ENCODE measurements around the gene ZNG1B. TPM values are rescaled to one million over a fixed set of nuclear protein-coding genes. Genes with fewer than 3 reads are reported as not detected.
"Not testable (repeated sequence)": the region's sequence is repeated elsewhere in the genome, so short reads cannot be mapped to it uniquely, and the experiment has no call there.

The ZNG1B gene
- polyA plus RNA-seq, 1 of the 3 experiments (the other 2 are of a cell fraction) = 14.5 TPM

DNA sequence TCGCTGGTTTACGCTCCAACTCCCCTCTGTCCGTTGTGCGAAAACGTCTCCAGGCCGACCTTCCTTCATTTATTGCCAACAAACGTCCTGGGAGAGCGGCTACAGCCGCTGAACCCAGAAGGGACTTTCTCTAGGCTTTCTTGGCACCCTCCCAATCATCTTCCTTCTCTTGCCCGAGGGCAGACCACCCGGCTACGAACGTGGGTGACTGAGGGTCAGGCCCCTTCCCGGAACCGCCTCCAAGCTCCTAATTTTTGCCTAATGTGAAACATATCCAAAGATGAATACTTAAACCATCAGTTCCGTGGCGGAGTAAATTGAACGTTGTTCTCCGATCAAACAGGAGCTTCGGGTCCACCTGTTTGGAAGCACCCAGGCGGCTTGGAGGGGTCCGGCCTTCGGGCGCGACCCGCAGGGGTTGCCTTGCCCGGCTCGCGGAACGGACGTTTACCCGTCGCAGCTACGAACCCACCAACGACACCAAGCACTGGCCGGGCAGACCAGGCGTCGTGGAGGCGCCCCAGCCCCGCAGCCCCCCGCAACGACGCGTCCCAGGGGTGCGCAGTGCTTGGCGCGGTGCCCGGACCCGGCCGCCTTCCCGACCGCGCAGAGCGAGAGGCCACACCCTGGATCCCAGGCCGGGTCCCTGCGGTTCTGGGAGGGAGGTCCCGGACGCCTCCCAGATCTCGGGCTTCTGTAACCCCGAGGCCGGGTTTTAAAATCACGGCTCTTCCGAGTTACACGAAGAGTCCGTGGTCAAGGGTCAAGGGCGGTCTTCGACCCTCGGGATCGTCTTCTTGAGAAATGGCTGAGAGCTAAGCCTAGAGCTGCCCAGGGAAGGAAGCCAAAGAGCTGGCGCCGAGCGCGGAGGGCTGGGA lies 65.0 kb downstream of the ZNG1B start:
- H3K27ac ChIP-seq (ENCODE audit: low read depth in 2 of 2, low read length in 1 of 2); H3K9ac ChIP-seq; H3K4me1 ChIP-seq (ENCODE audit: control insufficient read depth in 1 of 2, insufficient read depth in 2 of 2, low read depth in 1 of 2, low read length in 1 of 2); H3K79me2 ChIP-seq (ENCODE audit: insufficient read depth); CTCF ChIA-PET; H2AFZ ChIP-seq (ENCODE audit: low read depth); H3K9me3 ChIP-seq; H3K36me3 ChIP-seq (replicated peaks in 1 of 2; ENCODE audit: control insufficient read depth in 1 of 2, insufficient read depth in 2 of 2, low read length in 1 of 2); POLR2A ChIA-PET; H3K9me2 ChIP-seq; H4K20me1 ChIP-seq (ENCODE audit: insufficient read depth); H3K4me3 ChIP-seq (ENCODE audit: low read depth in 2 of 2, low read length in 1 of 2); H3F3A ChIP-seq (replicated peaks; ENCODE audit: insufficient read depth): not testable (repeated sequence)
- 6% methylated on average over 12 of the region's 73 CpGs for WGBS (ENCODE audit: low lambda C conversion rate)
- Histone ChIP-seq H3K27me3 (ENCODE audit: insufficient read depth) (peaks cover 12% of the 10 kb centered on the region; the same call in 1 of the 2 replicates), H3K4me2 (peak overlapping the region; percentile 44; the same call in 1 of the 2 replicates)
- peak; percentile 0 for DNase-seq

DNA sequence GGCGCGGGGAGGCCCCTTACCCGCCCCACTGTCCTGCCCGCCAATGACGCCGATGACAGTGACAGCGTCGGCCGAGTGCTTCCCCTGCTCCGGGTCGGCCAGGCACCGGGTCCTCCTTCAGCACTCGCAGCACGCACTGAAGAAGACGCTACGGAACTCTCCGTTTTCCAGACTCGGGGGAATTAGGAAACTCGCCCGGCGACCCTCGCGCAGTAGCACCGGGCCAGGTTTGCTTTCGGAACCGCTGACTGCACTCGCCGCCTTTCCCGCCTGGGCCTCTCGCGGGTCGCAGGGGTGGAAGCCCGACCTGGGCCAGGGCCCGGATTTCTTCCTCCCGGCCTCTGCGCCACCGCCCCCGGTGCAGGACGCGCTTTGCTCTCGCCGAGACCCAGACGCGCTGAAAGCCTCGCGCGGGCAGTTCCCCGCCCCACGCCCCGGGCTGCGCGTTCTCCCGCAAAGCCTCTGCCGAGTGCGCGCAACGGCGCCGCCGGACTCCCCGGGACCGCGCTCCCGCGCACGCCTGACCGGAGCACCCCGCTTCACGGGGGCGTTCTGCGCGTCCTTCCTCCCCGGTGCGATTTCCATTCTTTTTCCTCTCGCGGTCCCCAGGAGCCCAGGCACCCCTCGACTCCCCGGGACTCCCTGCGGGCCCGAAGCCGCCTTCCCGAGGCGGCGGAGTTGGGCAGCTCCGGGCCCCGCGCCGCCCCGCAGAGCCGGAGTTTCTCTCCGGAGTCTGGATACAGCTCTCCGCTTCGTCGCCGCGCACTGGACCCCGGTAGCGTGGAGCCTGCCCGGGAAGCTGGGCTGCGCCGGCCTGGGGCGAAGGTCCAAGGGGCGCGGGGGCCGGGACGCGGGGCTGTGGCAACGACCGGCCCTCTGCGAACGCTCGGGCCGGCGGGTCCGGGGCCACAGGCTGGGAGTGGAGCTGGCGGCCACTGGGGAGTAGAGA lies 65.9 kb downstream of the ZNG1B start:
- DNase-seq = peak; percentile 36
- H3K27ac ChIP-seq (ENCODE audit: low read depth in 2 of 2, low read length in 1 of 2); H3F3A ChIP-seq (replicated peaks; ENCODE audit: insufficient read depth); H4K20me1 ChIP-seq (ENCODE audit: insufficient read depth); H2AFZ ChIP-seq (ENCODE audit: low read depth); H3K9ac ChIP-seq; H3K79me2 ChIP-seq (ENCODE audit: insufficient read depth); H3K4me3 ChIP-seq (ENCODE audit: low read depth in 2 of 2, low read length in 1 of 2); H3K9me2 ChIP-seq; CTCF ChIA-PET; H3K36me3 ChIP-seq (replicated peaks in 1 of 2; ENCODE audit: control insufficient read depth in 1 of 2, insufficient read depth in 2 of 2, low read length in 1 of 2); H3K9me3 ChIP-seq; H3K4me1 ChIP-seq (ENCODE audit: control insufficient read depth in 1 of 2, insufficient read depth in 2 of 2, low read depth in 1 of 2, low read length in 1 of 2); POLR2A ChIA-PET: not testable (repeated sequence)
- H3K4me2 ChIP-seq = peak overlapping the region; percentile 44; the same call in 1 of the 2 replicates
- 0% methylated on average over 1 of the region's 116 CpGs for WGBS (ENCODE audit: low lambda C conversion rate)
- peaks cover 17% of the 10 kb centered on the region; the same call in 1 of the 2 replicates for H3K27me3 ChIP-seq (ENCODE audit: insufficient read depth)

DNA sequence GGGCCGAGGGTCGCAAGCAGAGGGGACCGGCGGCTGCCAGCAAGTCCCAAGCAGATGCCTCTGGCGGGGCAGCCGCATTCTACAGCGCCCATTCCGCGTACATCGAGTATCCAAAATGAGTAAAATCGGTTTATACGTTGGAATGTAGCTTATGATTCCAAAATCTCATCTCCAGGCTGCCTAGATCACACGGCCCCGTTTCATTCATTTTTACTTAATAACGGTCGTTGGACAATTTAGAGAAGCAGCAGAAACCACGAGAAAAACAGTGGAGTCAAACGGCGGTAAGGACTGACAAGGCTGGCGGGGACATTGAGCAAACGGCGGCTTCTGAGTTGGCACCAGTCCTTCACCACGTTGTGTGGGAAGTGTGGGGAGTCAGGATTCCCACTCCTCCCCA lies 66.6 kb downstream of the ZNG1B start:
- H3K27ac ChIP-seq (ENCODE audit: low read depth in 2 of 2, low read length in 1 of 2); H3K9me2 ChIP-seq; H3K9ac ChIP-seq; H4K20me1 ChIP-seq (ENCODE audit: insufficient read depth); H3F3A ChIP-seq (replicated peaks; ENCODE audit: insufficient read depth); POLR2A ChIA-PET; H3K79me2 ChIP-seq (ENCODE audit: insufficient read depth); H3K36me3 ChIP-seq (replicated peaks in 1 of 2; ENCODE audit: control insufficient read depth in 1 of 2, insufficient read depth in 2 of 2, low read length in 1 of 2); H3K4me1 ChIP-seq (ENCODE audit: control insufficient read depth in 1 of 2, insufficient read depth in 2 of 2, low read depth in 1 of 2, low read length in 1 of 2); H2AFZ ChIP-seq (ENCODE audit: low read depth); H3K4me2 ChIP-seq; CTCF ChIA-PET; H3K4me3 ChIP-seq (ENCODE audit: low read depth in 2 of 2, low read length in 1 of 2); H3K9me3 ChIP-seq: not testable (repeated sequence)
- peaks cover 17% of the 10 kb centered on the region; the same call in 1 of the 2 replicates for H3K27me3 ChIP-seq (ENCODE audit: insufficient read depth)
- WGBS (ENCODE audit: low lambda C conversion rate) = 0% methylated on average over 8 of the region's 23 CpGs
- DNase-seq = peak; percentile 2

DNA sequence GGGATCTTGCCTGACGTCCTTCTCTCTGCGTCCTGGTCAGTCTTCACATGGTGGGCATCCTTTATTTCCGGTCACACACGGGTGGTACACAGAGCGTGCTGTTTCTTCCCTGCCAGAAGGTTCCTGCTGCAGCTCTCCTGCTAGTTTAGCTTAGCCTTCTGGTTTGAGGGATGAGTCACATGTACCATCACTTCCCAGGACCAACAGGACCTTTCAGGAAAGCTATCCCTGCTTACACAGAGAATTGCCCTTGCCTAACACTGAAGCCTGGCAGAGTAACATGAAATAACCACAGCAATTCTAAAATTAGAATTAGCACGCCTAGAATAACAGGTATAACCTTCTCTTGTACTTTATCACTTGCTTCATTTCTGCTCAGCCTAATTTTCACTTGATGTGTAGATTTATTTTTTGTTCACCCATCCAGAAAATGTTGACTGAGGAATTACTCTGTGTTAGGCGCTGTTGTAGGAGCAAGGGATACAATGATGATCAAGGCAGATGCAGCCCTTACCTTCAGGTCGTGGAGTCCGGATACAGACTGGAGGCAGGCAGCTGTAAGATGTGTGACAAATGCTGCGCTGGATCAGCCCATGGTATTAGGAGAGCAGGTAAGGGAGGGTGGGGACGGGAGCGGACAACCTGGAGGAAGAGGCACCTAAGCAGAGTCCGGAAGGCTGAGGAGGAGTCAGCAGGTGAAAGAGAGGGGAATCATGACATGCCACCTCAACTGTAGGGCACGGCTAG lies 70.1 kb downstream of the ZNG1B start:
- H3K4me1 ChIP-seq (ENCODE audit: control insufficient read depth in 1 of 2, insufficient read depth in 2 of 2, low read depth in 1 of 2, low read length in 1 of 2); H3K27ac ChIP-seq (ENCODE audit: low read depth in 2 of 2, low read length in 1 of 2); H2AFZ ChIP-seq (ENCODE audit: low read depth); H3F3A ChIP-seq (replicated peaks; ENCODE audit: insufficient read depth); H3K79me2 ChIP-seq (ENCODE audit: insufficient read depth); DNase-seq; H4K20me1 ChIP-seq (ENCODE audit: insufficient read depth); CTCF ChIA-PET; H3K4me3 ChIP-seq (ENCODE audit: low read depth in 2 of 2, low read length in 1 of 2); H3K4me2 ChIP-seq; H3K9me3 ChIP-seq; H3K9me2 ChIP-seq; H3K9ac ChIP-seq; H3K36me3 ChIP-seq (replicated peaks in 1 of 2; ENCODE audit: control insufficient read depth in 1 of 2, insufficient read depth in 2 of 2, low read length in 1 of 2); POLR2A ChIA-PET: not testable (repeated sequence)
- 5% methylated on average over 10 of the region's 14 CpGs for WGBS (ENCODE audit: low lambda C conversion rate)
- peaks cover 19% of the 10 kb centered on the region; the same call in 1 of the 2 replicates for H3K27me3 ChIP-seq (ENCODE audit: insufficient read depth)

DNA sequence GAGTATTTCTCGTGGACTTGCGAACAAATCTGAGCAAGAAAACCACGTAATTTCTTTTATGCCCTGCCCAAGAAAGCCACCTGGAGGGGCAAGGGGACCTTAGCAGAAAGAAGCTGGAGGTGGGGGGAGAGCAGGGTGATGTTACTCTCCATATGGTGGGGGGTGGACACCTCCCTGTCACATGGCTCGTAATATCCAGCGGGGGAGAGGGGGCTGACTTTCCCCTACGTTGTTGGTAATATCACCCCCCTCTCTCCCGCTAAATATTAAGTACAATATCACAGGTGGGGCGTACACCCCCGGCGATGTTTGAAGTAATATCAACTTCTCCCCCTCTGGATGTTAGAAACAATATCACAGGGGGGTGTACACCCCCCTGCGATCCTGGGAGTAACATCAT lies 70.7 kb downstream of the ZNG1B start:
- H3K4me1 ChIP-seq (ENCODE audit: control insufficient read depth in 1 of 2, insufficient read depth in 2 of 2, low read depth in 1 of 2, low read length in 1 of 2); POLR2A ChIA-PET; H4K20me1 ChIP-seq (ENCODE audit: insufficient read depth); H3K4me2 ChIP-seq; CTCF ChIA-PET; DNase-seq; H3K36me3 ChIP-seq (replicated peaks in 1 of 2; ENCODE audit: control insufficient read depth in 1 of 2, insufficient read depth in 2 of 2, low read length in 1 of 2); H3K79me2 ChIP-seq (ENCODE audit: insufficient read depth); H3K9me3 ChIP-seq; H3K27ac ChIP-seq (ENCODE audit: low read depth in 2 of 2, low read length in 1 of 2); H3K4me3 ChIP-seq (ENCODE audit: low read depth in 2 of 2, low read length in 1 of 2); H3K9me2 ChIP-seq; H3F3A ChIP-seq (replicated peaks; ENCODE audit: insufficient read depth); H3K9ac ChIP-seq; H2AFZ ChIP-seq (ENCODE audit: low read depth): not testable (repeated sequence)
- WGBS (ENCODE audit: low lambda C conversion rate) = 4% methylated on average over 11 of the region's 11 CpGs
- H3K27me3 ChIP-seq (ENCODE audit: insufficient read depth) = peaks cover 19% of the 10 kb centered on the region; the same call in 1 of the 2 replicates

DNA sequence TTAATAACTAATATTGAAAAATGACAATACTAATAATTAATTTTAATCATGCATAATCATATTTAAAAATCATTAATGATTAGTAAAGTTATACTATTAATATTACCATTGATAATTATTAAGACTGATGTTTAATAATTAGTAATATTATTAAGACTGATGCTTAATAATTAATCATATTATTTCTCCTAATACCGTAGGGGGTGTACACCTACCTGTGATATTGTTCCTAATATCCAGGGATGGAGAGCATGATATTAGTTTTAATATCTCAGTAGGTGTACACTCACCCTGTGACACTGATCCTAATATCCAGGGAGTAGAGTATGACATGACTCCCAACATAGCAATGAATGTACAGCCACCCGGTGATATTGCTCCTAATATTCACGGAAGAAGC lies 73.4 kb downstream of the ZNG1B start:
- H4K20me1 ChIP-seq (ENCODE audit: insufficient read depth); POLR2A ChIA-PET; H3K4me3 ChIP-seq (ENCODE audit: low read depth in 2 of 2, low read length in 1 of 2); DNase-seq; H3K4me1 ChIP-seq (ENCODE audit: control insufficient read depth in 1 of 2, insufficient read depth in 2 of 2, low read depth in 1 of 2, low read length in 1 of 2); H3K36me3 ChIP-seq (replicated peaks in 1 of 2; ENCODE audit: control insufficient read depth in 1 of 2, insufficient read depth in 2 of 2, low read length in 1 of 2); H2AFZ ChIP-seq (ENCODE audit: low read depth); CTCF ChIA-PET; H3K79me2 ChIP-seq (ENCODE audit: insufficient read depth); H3F3A ChIP-seq (replicated peaks; ENCODE audit: insufficient read depth); H3K9ac ChIP-seq; H3K4me2 ChIP-seq; H3K9me3 ChIP-seq; H3K27ac ChIP-seq (ENCODE audit: low read depth in 2 of 2, low read length in 1 of 2); H3K9me2 ChIP-seq: not testable (repeated sequence)
- H3K27me3 ChIP-seq (ENCODE audit: insufficient read depth) = peaks cover 14% of the 10 kb centered on the region; the same call in 1 of the 2 replicates
- WGBS (ENCODE audit: low lambda C conversion rate) = 0% methylated on average over 1 of the region's 3 CpGs

Measured in SK-N-SH (cell line).